IPS-NIHi7 (cell line): ENCODE data around the gene SMARCD1.
A peak's percentile ranks its signal among the peaks of the same experiment; 100 is the strongest.

Experiments
- DNase-seq: peaks from one replicate; pipeline ENCODE4 v3.0.0; 2012; ENCODE audit warnings: mixed read lengths; ENCODE audit errors: extremely low spot score

SMARCD1 gene

GRCh38 chr12:50057000-50057841 lies 27.9 kb upstream of the SMARCD1 start, which contains the start of gene ASIC1:
Gene ASIC1 (plus strand): TSS chr12:50057596. CDS start chr12:50058767, 1,171 bp downstream.
- DNase-seq, result peak; percentile 71

GRCh38 chr12:50057896-50058670 lies 27.1 kb upstream of the SMARCD1 start:
- DNase-seq, result no peak

- no peak for DNase-seq
These were observed 26.3 kb upstream of the SMARCD1 start for GRCh38 chr12:50058743-50059312.

- no peak for DNase-seq
These were observed 25.6 kb upstream of the SMARCD1 start for GRCh38 chr12:50059440-50060119.

GRCh38 chr12:50060120-50060468 lies 25.0 kb upstream of the SMARCD1 start:
- DNase-seq, result no peak

GRCh38 chr12:50061171-50061570 lies 24.0 kb upstream of the SMARCD1 start:
- DNase-seq, result no peak

- DNase-seq, result no peak
These were observed 23.0 kb upstream of the SMARCD1 start for GRCh38 chr12:50061946-50062686.

GRCh38 chr12:50062728-50063460 lies 22.2 kb upstream of the SMARCD1 start:
- no peak for DNase-seq

- no peak for DNase-seq
These were observed 19.3 kb upstream of the SMARCD1 start for GRCh38 chr12:50065726-50066310.

GRCh38 chr12:50066402-50066801 lies 18.7 kb upstream of the SMARCD1 start:
- peak; percentile 53 for DNase-seq

- no peak for DNase-seq
These were observed 16.1 kb upstream of the SMARCD1 start for GRCh38 chr12:50069069-50069468.

- no peak for DNase-seq
These were observed 15.6 kb upstream of the SMARCD1 start for GRCh38 chr12:50069539-50069938.

- peak; percentile 80 for DNase-seq
These were observed 14.7 kb upstream of the SMARCD1 start for GRCh38 chr12:50070314-50071060.

- DNase-seq, result no peak
These were observed 12.8 kb upstream of the SMARCD1 start for GRCh38 chr12:50072198-50072907.

- no peak for DNase-seq
These were observed 11.9 kb upstream of the SMARCD1 start for GRCh38 chr12:50073206-50073605.

GRCh38 chr12:50073712-50074111 lies 11.4 kb upstream of the SMARCD1 start:
- DNase-seq, result no peak

GRCh38 chr12:50074936-50075807 lies 10.0 kb upstream of the SMARCD1 start:
- DNase-seq, result peak; percentile 87

- no peak for DNase-seq
These were observed 9.4 kb upstream of the SMARCD1 start for GRCh38 chr12:50075808-50076170.
